ENCODE data around the gene FAM3D.

GRCh38 chr3:58667229-58667628 is 655 bp upstream of the FAM3D start:
- TF ChIP-seq EZH2 (IDR thresholded peaks at IDR 0.05) (no peak), POLR2AphosphoS5 (IDR thresholded peaks at IDR 0.05; ENCODE audit: borderline replicate concordance, low read depth, low read length) (no peak), FOXP2 (optimal IDR thresholded peaks at IDR 0.05; ENCODE audit: control extremely low read depth, extremely low read length, insufficient read depth) (no peak)

Data from SK-N-MC (cell line).